ENCODE data around the gene ENPP3. TPM values are rescaled to one million over a fixed set of nuclear protein-coding genes. Genes with fewer than 3 reads are reported as not detected.

The ENPP3 gene
- under 1 TPM; 0.63 to 0.84 TPM for total RNA-seq

- ChIA-PET POLR2A (no interaction called here), CTCF (no interaction called here)
Observed at GRCh38 chr6:131636880-131637792, at the start of gene ENPP3. TSS of gene ENPP3 (plus strand) at chr6:131637302. CDS start at chr6:131637385, 83 bp downstream.

GRCh38 chr6:131587909-131588308, 49.2 kb upstream of the ENPP3 start:
- ChIA-PET POLR2A (no interaction called here), CTCF (interaction anchor here (1.0 kb wide), 1 partner anchor 18 kb away, joined by 3 read pairs; no protein-coding TSS in a partner anchor)

- ChIA-PET POLR2A (no interaction called here), CTCF (no interaction called here)
Observed at GRCh38 chr6:131588643-131589042, 48.5 kb upstream of the ENPP3 start.

- ChIA-PET POLR2A (no interaction called here), CTCF (no interaction called here)
Observed at GRCh38 chr6:131592935-131593334, 44.2 kb upstream of the ENPP3 start.

- ChIA-PET CTCF (no interaction called here), POLR2A (no interaction called here)
Observed at GRCh38 chr6:131594074-131594473, 43.0 kb upstream of the ENPP3 start.

GRCh38 chr6:131597446-131597845, 39.7 kb upstream of the ENPP3 start:
- ChIA-PET POLR2A (no interaction called here), CTCF (no interaction called here)

- ChIA-PET POLR2A (no interaction called here), CTCF (interaction anchor here (1.4 kb wide), 1 partner anchor 28 kb away, joined by 3 read pairs; the partner anchor contains the start of gene MED23)
Observed at GRCh38 chr6:131600716-131601115, 36.4 kb upstream of the ENPP3 start.

- ChIA-PET POLR2A (no interaction called here), CTCF (no interaction called here)
Observed at GRCh38 chr6:131602781-131603312, 34.3 kb upstream of the ENPP3 start.

GRCh38 chr6:131613296-131613925, 23.7 kb upstream of the ENPP3 start:
- ChIA-PET POLR2A (no interaction called here), CTCF (interaction anchor here (1.3 kb wide), 1 partner anchor 14 kb away, joined by 3 read pairs; no protein-coding TSS in a partner anchor)

- POLR2A ChIA-PET = no interaction called here
- CTCF ChIA-PET = no interaction called here
Observed at GRCh38 chr6:131615275-131615674, 21.8 kb upstream of the ENPP3 start.

- ChIA-PET POLR2A (interaction anchor here (0.6 to 1.0 kb wide), 3 partner anchors 12 to 556 kb away, joined by 3 to 4 read pairs (median 3); no protein-coding TSS in a partner anchor), CTCF (interaction anchor here (0.6 to 1.8 kb wide), 17 partner anchors 9 to 347 kb away, joined by 3 to 7 read pairs (median 3); no protein-coding TSS in a partner anchor)
Observed at GRCh38 chr6:131627724-131628682, 9.1 kb upstream of the ENPP3 start, which contains the start of gene MED23. TSS of gene MED23 (minus strand) at chr6:131628242. CDS start at chr6:131628049, 193 bp downstream.

GRCh38 chr6:131628726-131629125, 8.4 kb upstream of the ENPP3 start:
- ChIA-PET CTCF (interaction anchor here (0.7 to 1.8 kb wide), 10 partner anchors 10 to 105 kb away, joined by 3 to 7 read pairs (median 4); no protein-coding TSS in a partner anchor), POLR2A (no interaction called here)

GRCh38 chr6:131629651-131630050, 7.5 kb upstream of the ENPP3 start:
- POLR2A ChIA-PET = no interaction called here
- CTCF ChIA-PET = interaction anchor here (0.6 to 1.0 kb wide), 2 partner anchors 110 to 528 kb away, joined by 3 to 4 read pairs; no protein-coding TSS in a partner anchor

- ChIA-PET POLR2A (no interaction called here), CTCF (no interaction called here)
Observed at GRCh38 chr6:131631625-131632289, 5.3 kb upstream of the ENPP3 start.

- ChIA-PET POLR2A (no interaction called here), CTCF (no interaction called here)
Observed at GRCh38 chr6:131635384-131636340, 1.4 kb upstream of the ENPP3 start.

- POLR2A ChIA-PET = no interaction called here
Observed at GRCh38 chr6:131638013-131638412, 911 bp downstream of the ENPP3 start.

GRCh38 chr6:131640100-131640499, 3.0 kb downstream of the ENPP3 start:
- CTCF ChIA-PET = interaction anchor here (1.0 kb wide), 1 partner anchor 12 kb away, joined by 7 read pairs; the partner anchor contains the start of gene MED23
- POLR2A ChIA-PET = interaction anchor here (1.2 kb wide), 1 partner anchor 13 kb away, joined by 4 read pairs; the partner anchor contains the start of gene MED23

More at GRCh38 chr6:131638013-131638412, 911 bp downstream of the ENPP3 start:
- CTCF ChIA-PET = interaction anchor here (0.8 kb wide), 1 partner anchor 10 kb away, joined by 4 read pairs; no protein-coding TSS in a partner anchor
